Measurements from ENCODE around the gene CD59.

CD59 gene

GRCh38 chr11:33736148-33736812 is at the start of gene CD59:
TSS of gene CD59 (minus strand) at chr11:33736423. CDS start at chr11:33722445, 13,978 bp downstream.
- peak; percentile 86 for DNase-seq

- no peak for DNase-seq
Observed at GRCh38 chr11:33785609-33786008, 49.4 kb upstream of the CD59 start.

- DNase-seq = no peak
Observed at GRCh38 chr11:33779849-33780528, 43.8 kb upstream of the CD59 start.

- no peak for DNase-seq
Observed at GRCh38 chr11:33778675-33779074, 42.5 kb upstream of the CD59 start.

GRCh38 chr11:33777906-33778305 is 41.7 kb upstream of the CD59 start:
- peak; percentile 66 for DNase-seq

GRCh38 chr11:33775832-33776470 is 39.7 kb upstream of the CD59 start:
- DNase-seq = no peak

GRCh38 chr11:33775467-33775807 is 39.2 kb upstream of the CD59 start:
- no peak for DNase-seq

GRCh38 chr11:33774736-33775466 is 38.7 kb upstream of the CD59 start:
- DNase-seq = no peak

GRCh38 chr11:33773987-33774735 is 37.9 kb upstream of the CD59 start, which contains the start of gene FBXO3:
TSS of gene FBXO3 (minus strand) at chr11:33774520. CDS start at chr11:33774497, 23 bp downstream.
- DNase-seq = peak; percentile 87

GRCh38 chr11:33773404-33773986 is 37.3 kb upstream of the CD59 start:
- DNase-seq = peak; percentile 42

GRCh38 chr11:33772870-33773269 is 36.6 kb upstream of the CD59 start:
- no peak for DNase-seq

GRCh38 chr11:33772300-33772699 is 36.1 kb upstream of the CD59 start:
- DNase-seq = no peak

GRCh38 chr11:33770236-33770635 is 34.0 kb upstream of the CD59 start:
- DNase-seq = no peak

- DNase-seq = no peak
Observed at GRCh38 chr11:33769542-33769941, 33.3 kb upstream of the CD59 start.

GRCh38 chr11:33767624-33768023 is 31.4 kb upstream of the CD59 start:
- DNase-seq = no peak

- no peak for DNase-seq
Observed at GRCh38 chr11:33766085-33766484, 29.9 kb upstream of the CD59 start.

GRCh38 chr11:33761471-33761870 is 25.2 kb upstream of the CD59 start:
- no peak for DNase-seq

- DNase-seq = no peak
Observed at GRCh38 chr11:33753304-33753967, 17.2 kb upstream of the CD59 start.

- no peak for DNase-seq
Observed at GRCh38 chr11:33751878-33752277, 15.7 kb upstream of the CD59 start.

- DNase-seq = no peak
Observed at GRCh38 chr11:33747979-33748378, 11.8 kb upstream of the CD59 start.

GRCh38 chr11:33743291-33743690 is 7.1 kb upstream of the CD59 start:
- no peak for DNase-seq

Data from CD4-positive, alpha-beta T cell treated with Interleukin-4 for 4 hours (primary cell).